SK-N-MC (cell line): ENCODE results near the gene TAGLN.

Experiments
- DNase-seq: peaks from one replicate; pipeline ENCODE4 v3.0.0-alpha.2; 2011; ENCODE audit warnings: low read depth, low spot score
- H3K27ac ChIP-seq: fragments of 200-600 bp; sonication (generic); 2 replicates; pipeline ENCODE4 v1.5.1; 2016; ENCODE audit warnings: mixed run types
- H3K36me3 ChIP-seq: fragments of 200-600 bp; sonication (generic); 2 replicates; pipeline ENCODE4 v1.6.1; 2017; ENCODE audit warnings: antibody characterized with exemption, low read length, mixed read lengths; ENCODE audit not compliant: insufficient read depth
- H3K4me3 ChIP-seq: fragments of 200-600 bp; sonication (generic); 2 replicates; pipeline ENCODE4 v1.5.1; 2016
- H3K9ac ChIP-seq: fragments of 200-600 bp; sonication (generic); 2 replicates; pipeline ENCODE4 v1.8.0; 2017; ENCODE audit warnings: mixed run types, mixed read lengths; ENCODE audit not compliant: insufficient read length
- H3K9me3 ChIP-seq: fragments of 200-600 bp; sonication (generic); 2 replicates; pipeline ENCODE4 v1.6.1; 2017; ENCODE audit warnings: low read depth, mild to moderate bottlenecking, antibody characterized with exemption, low read length, moderate library complexity, mixed read lengths
- EZH2 ChIP-seq: fragments of 200-600 bp; sonication (generic); IDR thresholded peaks from one replicate; pipeline ENCODE4 v1.6.1; 2017; ENCODE audit warnings: antibody characterized with exemption
- FOXP2 ChIP-seq: optimal IDR thresholded peaks from 2 replicates; pipeline ENCODE3; 2011; ENCODE audit warnings: mild to moderate bottlenecking, moderate library complexity; ENCODE audit not compliant: insufficient read depth; ENCODE audit errors: extremely low read length, control extremely low read depth
- POLR2AphosphoS5 ChIP-seq: IDR thresholded peaks from 2 replicates; pipeline ENCODE4 v1.6.1; 2012; ENCODE audit warnings: mild to moderate bottlenecking, low read depth, low read length, borderline replicate concordance

The TAGLN gene

DNA sequence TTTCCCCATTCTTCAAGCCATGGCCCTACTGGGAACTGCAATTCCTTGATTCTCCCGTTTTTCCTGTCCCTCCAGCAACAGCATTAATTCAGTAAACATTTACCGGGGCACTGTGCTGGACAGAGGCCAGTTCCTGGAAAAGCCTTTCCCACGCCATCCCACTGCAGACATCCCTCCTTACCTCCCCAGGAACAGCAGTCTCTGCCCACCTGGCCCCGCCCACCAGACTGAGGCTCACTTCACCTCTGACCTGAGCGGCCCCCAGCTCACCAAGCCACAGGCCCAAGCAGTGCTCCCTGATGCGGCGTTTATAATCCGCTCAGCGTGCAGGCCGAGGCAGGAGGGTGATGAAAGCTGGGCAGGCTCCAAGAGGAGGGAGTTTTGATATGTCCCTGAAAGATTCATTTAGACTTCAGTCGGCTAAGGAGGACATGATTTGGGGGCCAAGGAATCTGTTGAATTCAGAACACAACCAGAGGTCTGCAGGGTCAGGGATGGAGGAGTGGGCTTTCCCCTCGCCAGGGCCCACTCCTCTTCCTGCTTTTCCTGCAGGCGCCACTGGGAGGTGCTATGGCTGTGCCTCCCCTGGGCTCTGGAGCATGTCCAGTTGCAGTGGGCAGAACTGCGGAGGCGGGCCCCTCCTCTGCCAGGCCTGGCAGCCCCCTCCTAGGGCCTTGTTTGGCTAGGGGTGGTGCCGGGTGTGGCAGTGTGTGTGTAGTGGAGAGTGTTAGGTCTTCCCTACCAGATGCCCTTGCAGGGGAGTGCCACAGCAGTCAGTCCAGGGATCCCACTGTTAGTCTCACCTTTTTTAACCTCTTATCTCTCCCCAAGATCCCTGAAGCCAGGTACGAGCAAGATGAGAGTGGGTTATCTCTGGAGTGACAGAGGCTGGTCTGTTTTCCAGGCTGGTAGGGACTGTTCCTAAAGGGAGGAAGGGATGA, 1.4 kb upstream of the TAGLN start:
- TF ChIP-seq POLR2AphosphoS5 (no peak), EZH2 (no peak), FOXP2 (no peak)
- no peak overlapping the region for H3K4me3 ChIP-seq
- H3K9ac ChIP-seq, result no peak overlapping the region
- H3K36me3 ChIP-seq, result no peaks in the 10 kb centered on the region
- H3K9me3 ChIP-seq, result no peaks in the 10 kb centered on the region
- DNase-seq, result no peak
- no peak overlapping the region for H3K27ac ChIP-seq

DNA sequence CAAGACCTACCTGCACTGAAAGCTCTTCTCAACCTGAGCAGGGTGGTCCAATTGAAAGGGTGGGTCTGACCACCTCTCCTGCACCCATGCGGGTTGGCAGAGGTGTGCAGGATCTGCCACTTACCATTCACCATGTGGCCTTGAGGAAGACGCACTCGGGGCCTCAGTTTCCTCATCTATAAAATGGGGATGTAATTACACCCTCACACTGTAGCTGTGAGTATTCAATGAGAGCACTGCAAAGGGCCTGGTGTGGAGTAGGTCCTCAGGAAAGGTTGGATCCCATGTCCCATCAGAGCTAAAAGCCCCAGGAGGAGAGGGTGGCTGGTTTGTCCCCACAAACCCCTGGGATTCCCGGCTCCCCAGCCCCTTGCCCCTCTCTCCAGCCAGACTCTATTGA, 557 bp upstream of the TAGLN start:
- TF ChIP-seq EZH2 (no peak), POLR2AphosphoS5 (no peak), FOXP2 (no peak)
- Histone ChIP-seq H3K4me3 (no peak overlapping the region), H3K9me3 (no peaks in the 10 kb centered on the region), H3K27ac (no peak overlapping the region), H3K9ac (no peak overlapping the region), H3K36me3 (no peaks in the 10 kb centered on the region)
- DNase-seq, result no peak

GRCh38 chr11:117199916-117200812, 994 bp downstream of the TAGLN start:
- H3K4me3 ChIP-seq, result no peak overlapping the region
- H3K9ac ChIP-seq, result no peak overlapping the region
- TF ChIP-seq EZH2 (no peak), POLR2AphosphoS5 (no peak), FOXP2 (no peak)
- no peak for DNase-seq
- no peak overlapping the region for H3K27ac ChIP-seq
- no peaks in the 10 kb centered on the region for H3K9me3 ChIP-seq
- no peaks in the 10 kb centered on the region for H3K36me3 ChIP-seq

DNA sequence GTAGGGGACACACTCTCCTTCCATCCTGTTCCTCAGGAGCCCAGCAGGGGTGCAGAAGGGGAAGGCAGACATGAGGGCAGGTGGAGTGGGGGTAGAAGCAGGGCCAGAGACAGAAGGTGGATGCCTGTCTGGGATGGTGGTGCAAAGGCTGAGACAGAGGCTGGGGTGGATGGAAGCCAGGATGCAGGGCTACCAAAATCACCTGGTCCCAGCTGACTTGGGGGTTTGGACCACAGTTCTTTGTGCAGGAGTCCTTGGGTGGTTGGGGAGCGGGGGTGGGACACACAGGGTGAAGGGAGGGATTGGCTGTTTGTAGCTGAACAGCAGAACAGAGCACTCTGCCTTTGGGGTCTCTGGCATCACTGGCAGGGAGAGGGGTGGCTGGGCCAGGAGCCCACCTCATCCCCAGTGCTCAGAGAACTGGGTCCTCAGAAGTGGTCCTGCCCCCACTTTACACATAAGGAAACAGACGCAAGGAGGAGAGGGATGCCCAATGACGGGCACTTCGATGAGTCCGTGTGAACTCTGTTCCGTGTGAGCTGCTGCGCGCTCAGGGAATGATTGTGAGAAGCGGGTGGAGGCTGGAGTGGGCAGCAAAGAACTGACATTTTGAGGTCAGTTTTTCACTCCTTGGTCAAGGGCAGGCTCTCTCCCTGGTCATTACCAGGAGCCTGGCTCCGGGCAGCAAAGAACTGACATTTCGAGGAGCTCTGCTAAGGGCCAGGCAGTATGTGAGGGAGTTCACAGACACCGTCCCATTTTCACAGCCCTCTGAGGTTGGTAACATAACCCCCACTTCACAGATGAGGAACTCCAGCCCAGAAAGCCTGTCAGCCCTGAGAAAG, 1.9 kb downstream of the TAGLN start:
- no peak for DNase-seq
- no peak overlapping the region for H3K4me3 ChIP-seq
- H3K36me3 ChIP-seq, result no peaks in the 10 kb centered on the region
- no peaks in the 10 kb centered on the region for H3K9me3 ChIP-seq
- H3K27ac ChIP-seq, result no peak overlapping the region
- TF ChIP-seq FOXP2 (no peak), POLR2AphosphoS5 (no peak), EZH2 (no peak)
- no peak overlapping the region for H3K9ac ChIP-seq

DNA sequence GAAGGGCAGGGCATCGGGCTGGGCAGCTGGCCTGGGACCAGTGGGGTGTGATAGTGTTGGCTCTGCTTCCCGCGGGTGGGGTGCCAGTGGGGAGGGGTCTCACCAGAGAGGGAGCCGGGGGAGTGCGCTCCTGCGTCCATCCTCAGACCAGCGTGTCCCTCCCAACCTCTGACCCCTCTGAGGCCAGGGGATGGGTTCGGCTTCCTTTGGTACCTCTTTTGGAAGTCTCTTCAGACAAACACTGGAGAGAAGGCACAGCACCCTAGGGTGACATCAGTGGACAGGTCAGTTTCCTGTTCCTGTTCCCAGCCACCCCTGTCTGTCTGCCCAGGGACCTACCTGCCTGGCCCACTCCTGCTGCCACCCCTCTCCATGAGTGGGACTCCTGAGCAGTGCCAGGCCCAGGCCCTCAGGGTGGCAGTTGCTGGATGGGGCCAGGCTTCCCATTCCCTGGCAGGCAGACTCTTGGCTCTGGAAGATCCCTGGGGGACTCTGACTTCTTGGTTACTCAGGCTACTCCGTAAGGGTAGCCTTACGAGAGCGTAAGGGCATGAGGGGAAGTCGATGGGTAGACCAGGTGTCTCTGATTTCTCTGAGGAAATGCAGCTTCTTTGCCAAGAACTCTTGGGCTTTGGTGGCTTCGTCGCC, 2.6 kb downstream of the TAGLN start:
- H3K27ac ChIP-seq, result no peak overlapping the region

DNA sequence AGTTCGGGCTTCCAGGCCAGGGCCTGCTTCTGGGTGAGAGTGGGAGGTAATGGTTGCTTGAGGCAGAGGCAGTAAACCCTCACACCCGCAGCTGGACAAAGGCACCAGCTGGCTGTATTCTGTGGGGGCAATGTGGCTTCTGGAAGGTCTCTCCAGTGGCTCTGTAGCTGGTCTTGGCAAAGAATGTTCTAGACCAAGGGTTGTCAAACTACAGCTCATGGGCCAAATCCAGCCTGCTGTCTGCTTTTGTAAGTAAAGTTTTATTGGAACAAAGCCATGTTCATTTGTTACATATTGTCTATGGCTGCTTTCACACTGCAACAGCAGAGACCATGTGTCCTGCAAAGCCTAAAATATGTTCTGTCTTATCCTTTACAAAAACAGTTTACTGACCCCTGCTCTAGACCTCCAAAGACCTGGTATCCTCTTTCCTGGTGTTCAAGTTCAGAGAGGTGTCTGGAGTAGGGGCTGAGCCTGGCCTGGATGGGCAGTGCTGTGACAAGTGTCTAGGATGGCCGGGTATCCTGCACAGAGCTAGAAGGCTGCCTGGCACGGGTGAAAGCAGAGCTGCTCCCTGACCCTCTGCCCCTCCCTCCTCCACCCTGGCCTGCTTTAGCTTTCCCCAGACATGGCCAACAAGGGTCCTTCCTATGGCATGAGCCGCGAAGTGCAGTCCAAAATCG, 3.4 kb downstream of the TAGLN start:
- no peaks in the 10 kb centered on the region for H3K36me3 ChIP-seq
- no peak overlapping the region for H3K4me3 ChIP-seq
- no peak for DNase-seq
- H3K9ac ChIP-seq, result no peak overlapping the region
- H3K9me3 ChIP-seq, result no peaks in the 10 kb centered on the region
- TF ChIP-seq EZH2 (no peak), POLR2AphosphoS5 (no peak), FOXP2 (no peak)
- no peak overlapping the region for H3K27ac ChIP-seq

More for the DNA sequence above, 2.6 kb downstream of the TAGLN start:
- Histone ChIP-seq H3K9ac (no peak overlapping the region), H3K4me3 (no peak overlapping the region), H3K36me3 (no peaks in the 10 kb centered on the region), H3K9me3 (no peaks in the 10 kb centered on the region)
- TF ChIP-seq EZH2, result no peak
- no peak for TF ChIP-seq FOXP2
- TF ChIP-seq POLR2AphosphoS5, result no peak
- DNase-seq, result no peak

DNA sequence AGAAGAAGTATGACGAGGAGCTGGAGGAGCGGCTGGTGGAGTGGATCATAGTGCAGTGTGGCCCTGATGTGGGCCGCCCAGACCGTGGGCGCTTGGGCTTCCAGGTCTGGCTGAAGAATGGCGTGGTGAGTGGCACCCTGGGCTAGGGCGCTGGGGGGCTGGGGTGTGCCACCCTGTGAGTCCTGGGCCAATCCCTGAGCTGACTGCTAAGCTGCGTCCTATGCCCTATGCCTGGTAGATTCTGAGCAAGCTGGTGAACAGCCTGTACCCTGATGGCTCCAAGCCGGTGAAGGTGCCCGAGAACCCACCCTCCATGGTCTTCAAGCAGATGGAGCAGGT, 3.9 kb downstream of the TAGLN start:
- TF ChIP-seq POLR2AphosphoS5 (no peak), FOXP2 (no peak), EZH2 (no peak)
- Histone ChIP-seq H3K9ac (no peak overlapping the region), H3K27ac (no peak overlapping the region), H3K9me3 (no peaks in the 10 kb centered on the region), H3K36me3 (no peaks in the 10 kb centered on the region), H3K4me3 (no peak overlapping the region)
- DNase-seq, result no peak
